Measurements from ENCODE around the gene TRMT6. TPM values are rescaled to one million over a fixed set of nuclear protein-coding genes. Genes with fewer than 3 reads are reported as not detected.
A peak's percentile ranks its signal among the peaks of the same experiment; 100 is the strongest.

The TRMT6 gene
- total RNA-seq, 1 donor from 2014 or later = 15.8 TPM

DNA sequence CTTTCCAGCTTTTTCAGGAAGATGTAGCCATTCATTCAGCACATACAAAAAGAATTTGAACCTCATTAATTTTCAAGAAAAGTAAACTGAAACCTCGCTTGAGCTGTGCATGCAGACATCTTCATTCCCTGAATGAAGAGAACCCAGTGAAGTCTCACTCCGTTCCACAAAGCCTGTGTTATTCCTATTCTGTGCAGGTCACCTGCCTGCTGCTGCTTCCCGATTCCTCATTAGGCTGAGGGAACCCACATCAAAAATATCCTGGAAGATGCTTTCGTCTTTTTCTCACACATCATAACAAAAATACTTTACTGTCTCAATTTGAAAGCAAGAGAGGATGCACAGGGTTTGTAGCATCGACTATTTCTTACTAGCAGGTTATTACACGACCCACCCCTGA is 40.1 kb downstream of the TRMT6 start:
- no peaks in the 10 kb centered on the region for H3K36me3 ChIP-seq (ENCODE audit: control insufficient read depth, insufficient read depth, low read length)
- TF ChIP-seq, protein P1, sequence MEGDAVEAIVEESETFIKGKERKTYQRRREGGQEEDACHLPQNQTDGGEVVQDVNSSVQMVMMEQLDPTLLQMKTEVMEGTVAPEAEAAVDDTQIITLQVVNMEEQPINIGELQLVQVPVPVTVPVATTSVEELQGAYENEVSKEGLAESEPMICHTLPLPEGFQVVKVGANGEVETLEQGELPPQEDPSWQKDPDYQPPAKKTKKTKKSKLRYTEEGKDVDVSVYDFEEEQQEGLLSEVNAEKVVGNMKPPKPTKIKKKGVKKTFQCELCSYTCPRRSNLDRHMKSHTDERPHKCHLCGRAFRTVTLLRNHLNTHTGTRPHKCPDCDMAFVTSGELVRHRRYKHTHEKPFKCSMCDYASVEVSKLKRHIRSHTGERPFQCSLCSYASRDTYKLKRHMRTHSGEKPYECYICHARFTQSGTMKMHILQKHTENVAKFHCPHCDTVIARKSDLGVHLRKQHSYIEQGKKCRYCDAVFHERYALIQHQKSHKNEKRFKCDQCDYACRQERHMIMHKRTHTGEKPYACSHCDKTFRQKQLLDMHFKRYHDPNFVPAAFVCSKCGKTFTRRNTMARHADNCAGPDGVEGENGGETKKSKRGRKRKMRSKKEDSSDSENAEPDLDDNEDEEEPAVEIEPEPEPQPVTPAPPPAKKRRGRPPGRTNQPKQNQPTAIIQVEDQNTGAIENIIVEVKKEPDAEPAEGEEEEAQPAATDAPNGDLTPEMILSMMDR (IDR thresholded peaks at IDR 0.05; ENCODE audit: insufficient read depth, low read length, severe bottlenecking) = no peak
- H3K27me3 ChIP-seq (ENCODE audit: control insufficient read depth, insufficient read depth, low read length) = peaks cover 6% of the 10 kb centered on the region
- FAIRE-seq = no peak
- no peak overlapping the region for H3K4me3 ChIP-seq (ENCODE audit: low read depth, low read length)
- no peak for DNase-seq (ENCODE audit: low read depth)

DNA sequence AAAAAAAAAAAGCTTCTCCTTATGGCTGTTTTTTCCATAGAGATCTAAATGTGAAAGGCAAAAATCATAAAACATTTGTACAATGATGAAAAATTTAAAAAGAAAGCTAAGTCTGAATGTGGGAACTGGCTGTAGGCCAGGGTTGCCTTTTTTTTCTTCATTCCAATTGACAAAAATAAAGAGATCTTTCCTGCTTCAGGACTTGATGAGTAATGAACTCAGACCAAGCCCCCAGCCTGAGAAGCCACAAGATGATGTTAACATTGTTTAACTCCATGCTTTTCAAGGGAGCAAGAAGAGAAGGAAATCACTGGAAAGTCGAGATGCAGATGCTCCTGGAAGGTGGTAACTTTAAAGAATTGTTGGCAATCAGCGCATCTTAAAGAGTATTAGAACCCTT is 41.4 kb downstream of the TRMT6 start:
- TF ChIP-seq, protein P1 (IDR thresholded peaks at IDR 0.05; ENCODE audit: insufficient read depth, low read length, severe bottlenecking) = no peak
- FAIRE-seq (no peak), DNase-seq (ENCODE audit: low read depth) (no peak)
- Histone ChIP-seq H3K27me3 (ENCODE audit: control insufficient read depth, insufficient read depth, low read length) (peaks cover 6% of the 10 kb centered on the region), H3K4me3 (ENCODE audit: low read depth, low read length) (no peak overlapping the region), H3K36me3 (ENCODE audit: control insufficient read depth, insufficient read depth, low read length) (no peaks in the 10 kb centered on the region)

DNA sequence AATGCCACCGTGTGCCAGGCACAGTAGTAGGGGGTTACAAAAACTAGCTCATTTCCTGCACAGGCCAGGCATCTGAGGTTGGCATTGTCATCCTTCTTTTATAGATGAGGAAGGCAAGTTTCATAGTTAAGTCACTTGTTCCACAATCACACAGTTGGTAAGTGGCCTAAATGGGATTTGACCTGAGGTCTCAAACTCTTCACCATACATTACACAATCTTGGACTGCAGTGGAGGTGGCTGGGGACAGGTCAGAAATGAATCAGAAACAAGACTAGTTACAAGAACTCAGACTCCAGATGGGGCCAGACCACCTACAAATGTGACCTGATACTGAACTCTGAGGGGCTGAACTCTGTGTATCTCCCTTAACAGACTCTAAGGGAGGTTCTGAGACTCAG is 49.4 kb downstream of the TRMT6 start:
- H3K36me3 ChIP-seq (ENCODE audit: control insufficient read depth, insufficient read depth, low read length) = no peaks in the 10 kb centered on the region
- FAIRE-seq (peak; percentile 70), DNase-seq (ENCODE audit: low read depth) (no peak)
- TF ChIP-seq, protein P1 (IDR thresholded peaks at IDR 0.05; ENCODE audit: insufficient read depth, low read length, severe bottlenecking) = no peak
- H3K4me3 ChIP-seq (ENCODE audit: low read depth, low read length) = no peak overlapping the region
- no peaks in the 10 kb centered on the region for H3K27me3 ChIP-seq (ENCODE audit: control insufficient read depth, insufficient read depth, low read length)

DNA sequence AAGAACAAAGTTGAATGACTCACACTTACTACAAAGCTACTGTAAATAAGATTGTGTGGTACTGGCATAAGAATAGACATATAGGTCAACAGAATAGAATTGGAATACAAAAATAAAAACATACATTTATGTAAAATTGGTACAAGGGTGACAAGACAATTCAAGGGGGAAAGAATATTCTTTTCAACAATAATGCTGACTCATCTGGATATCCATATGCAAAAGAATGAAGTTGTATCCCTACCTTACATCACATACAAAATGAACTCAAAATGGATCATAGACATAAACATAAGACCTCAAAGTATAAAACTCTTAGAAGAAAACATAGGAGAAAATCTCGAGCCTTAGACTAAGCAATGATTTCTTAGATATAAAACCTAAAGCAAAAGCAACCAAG is 50.9 kb downstream of the TRMT6 start:
- TF ChIP-seq, protein P1 (IDR thresholded peaks at IDR 0.05; ENCODE audit: insufficient read depth, low read length, severe bottlenecking) = no peak
- no peak for DNase-seq (ENCODE audit: low read depth)
- no peak for FAIRE-seq
- H3K27me3 ChIP-seq (ENCODE audit: control insufficient read depth, insufficient read depth, low read length) = no peaks in the 10 kb centered on the region
- no peaks in the 10 kb centered on the region for H3K36me3 ChIP-seq (ENCODE audit: control insufficient read depth, insufficient read depth, low read length)
- no peak overlapping the region for H3K4me3 ChIP-seq (ENCODE audit: low read depth, low read length)

DNA sequence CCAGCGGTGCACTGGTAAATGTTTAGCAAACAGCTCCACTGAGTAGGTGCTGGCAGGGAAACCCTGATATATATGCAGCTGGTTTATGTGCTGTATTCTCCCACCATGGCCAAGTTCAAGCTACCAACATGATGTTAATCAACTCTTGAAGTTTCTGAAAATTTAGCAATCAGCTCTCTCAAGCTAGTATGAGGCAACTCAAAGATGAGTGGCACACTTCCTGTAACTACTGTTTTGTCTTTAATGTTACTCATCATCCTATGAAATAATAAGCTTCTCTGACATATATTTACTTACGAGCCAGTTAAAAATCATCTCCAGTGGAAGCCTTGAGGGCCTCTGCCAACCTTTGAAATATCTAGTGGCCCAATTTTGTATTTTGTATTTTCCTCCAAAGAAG is 54.7 kb downstream of the TRMT6 start:
- H3K36me3 ChIP-seq (ENCODE audit: control insufficient read depth, insufficient read depth, low read length) = no peaks in the 10 kb centered on the region
- no peak overlapping the region for H3K4me3 ChIP-seq (ENCODE audit: low read depth, low read length)
- FAIRE-seq (peak; percentile 13), DNase-seq (ENCODE audit: low read depth) (peak; percentile 74)
- no peaks in the 10 kb centered on the region for H3K27me3 ChIP-seq (ENCODE audit: control insufficient read depth, insufficient read depth, low read length)
- TF ChIP-seq, protein P1 (IDR thresholded peaks at IDR 0.05; ENCODE audit: insufficient read depth, low read length, severe bottlenecking) = no peak

DNA sequence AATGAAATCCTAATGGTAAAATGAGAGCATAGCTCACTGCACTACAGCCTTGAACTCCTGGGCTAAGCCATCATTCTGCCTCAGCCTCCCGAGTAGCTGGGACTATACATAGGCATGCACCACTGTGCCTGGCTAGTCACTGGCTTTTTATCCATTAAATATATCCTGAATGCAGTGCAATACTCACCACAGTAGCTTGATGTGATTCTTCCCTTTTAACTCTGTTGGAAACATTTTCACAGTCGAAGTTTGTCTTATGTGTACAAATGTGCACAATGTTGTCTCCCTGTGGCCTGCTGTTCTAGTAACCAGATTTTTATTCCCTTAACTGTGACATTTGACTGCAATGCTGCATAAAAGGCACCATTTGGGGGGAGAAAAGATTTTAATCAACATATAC is 56.7 kb downstream of the TRMT6 start:
- FAIRE-seq (no peak), DNase-seq (ENCODE audit: low read depth) (no peak)
- TF ChIP-seq, protein P1 (IDR thresholded peaks at IDR 0.05; ENCODE audit: insufficient read depth, low read length, severe bottlenecking) = no peak
- H3K27me3 ChIP-seq (ENCODE audit: control insufficient read depth, insufficient read depth, low read length) = no peaks in the 10 kb centered on the region
- no peaks in the 10 kb centered on the region for H3K36me3 ChIP-seq (ENCODE audit: control insufficient read depth, insufficient read depth, low read length)
- no peak overlapping the region for H3K4me3 ChIP-seq (ENCODE audit: low read depth, low read length)

Measured in bronchial epithelial cell (primary cell).